DOHH2 (cell line): ENCODE data around the gene PF4V1.

Experiments used
- H3F3A ChIP-seq: fragments of 200-600 bp; sonication (generic), shearing (Covaris generic); 2 replicates; pipeline ENCODE4 v1.6.0; 2016; ENCODE audit warnings: antibody characterized with exemption, mild to moderate bottlenecking; ENCODE audit not compliant: control insufficient read depth, insufficient read depth
- H3K27ac ChIP-seq: fragments of 200-600 bp; sonication (generic); 2 replicates; pipeline ENCODE4 v1.5.1; 2014; ENCODE audit warnings: low read depth, mild to moderate bottlenecking, low read length, moderate library complexity
- H3K27me3 ChIP-seq: fragments of 200-600 bp; sonication (generic); 2 replicates; pipeline ENCODE4 v1.6.1; 2014; ENCODE audit warnings: mild to moderate bottlenecking, low read length, mixed read lengths; ENCODE audit not compliant: control insufficient read depth
- H3K36me3 ChIP-seq: fragments of 200-600 bp; sonication (generic); 2 replicates; pipeline ENCODE4 v1.6.1; 2014; ENCODE audit warnings: mild to moderate bottlenecking, low read length, moderate library complexity, mixed read lengths; ENCODE audit not compliant: control insufficient read depth
- H3K4me1 ChIP-seq: fragments of 200-600 bp; sonication (generic); 2 replicates; pipeline ENCODE4 v1.6.1; 2014; ENCODE audit warnings: mild to moderate bottlenecking, low read length, mixed read lengths; ENCODE audit not compliant: control insufficient read depth
- H3K4me2 ChIP-seq: fragments of 200-600 bp; sonication (generic); 2 replicates; pipeline ENCODE4 v1.6.0; 2014; ENCODE audit warnings: mild to moderate bottlenecking, low read length, moderate library complexity
- H3K4me3 ChIP-seq: fragments of 200-600 bp; sonication (generic); 2 replicates; pipeline ENCODE4 v1.5.1; 2014; ENCODE audit warnings: mild to moderate bottlenecking, low read length, mixed read lengths
- H3K79me2 ChIP-seq: fragments of 200-600 bp; sonication (generic); 2 replicates; pipeline ENCODE4 v1.6.1; 2014; ENCODE audit warnings: mild to moderate bottlenecking, low read length, mixed read lengths; ENCODE audit not compliant: control insufficient read depth
- H3K9me2 ChIP-seq: fragments of 200-600 bp; sonication (generic); replicated peaks from 2 replicates; pipeline ENCODE4 v1.6.1; 2014; ENCODE audit warnings: mild to moderate bottlenecking, low read length, mixed read lengths; ENCODE audit not compliant: control insufficient read depth
- H3K9me3 ChIP-seq: fragments of 200-600 bp; sonication (generic); 2 replicates; pipeline ENCODE4 v1.6.1; 2014; ENCODE audit warnings: antibody characterized with exemption, low read length, mixed read lengths; ENCODE audit not compliant: control insufficient read depth, insufficient read depth
- H4K20me1 ChIP-seq: fragments of 200-600 bp; sonication (generic); 2 replicates; pipeline ENCODE4 v1.6.0; 2014; ENCODE audit warnings: low read depth, mild to moderate bottlenecking, antibody characterized with exemption, low read length, moderate library complexity; ENCODE audit not compliant: control insufficient read depth, insufficient read depth
- EZH2phosphoT487 ChIP-seq: fragments of 200-600 bp; sonication (generic); IDR thresholded peaks from 2 replicates; pipeline ENCODE4 v1.6.1; 2017; ENCODE audit warnings: borderline replicate concordance, mild to moderate bottlenecking, antibody characterized with exemption, low read length, moderate library complexity, mixed read lengths
- TF ChIP-seq, protein P1 (sequence below): fragments of 200-600 bp; sonication (generic); IDR thresholded peaks from one replicate; pipeline ENCODE4 v1.5.1; 2014; ENCODE audit warnings: antibody characterized with exemption, mild to moderate bottlenecking, low read depth, low read length; ENCODE audit not compliant: poor library complexity, severe bottlenecking

PF4V1 gene, protein sequence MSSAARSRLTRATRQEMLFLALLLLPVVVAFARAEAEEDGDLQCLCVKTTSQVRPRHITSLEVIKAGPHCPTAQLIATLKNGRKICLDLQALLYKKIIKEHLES

GRCh38 chr4:73853246-73853704 lies at the start of gene PF4V1:
TSS of gene PF4V1 (plus strand) at chr4:73853296. CDS start at chr4:73853363, 67 bp downstream.
- Histone ChIP-seq H3K9me3 (no peaks in the 10 kb centered on the region), H3K4me2 (no peak within 1 kb of the TSS), H3K36me3 (no peaks in the 10 kb centered on the region), H3K9me2 (no peaks in the 10 kb centered on the region), H3K4me1 (no peaks in the 10 kb centered on the region), H3K27me3 (no peaks in the 10 kb centered on the region), H3K79me2 (no peaks in the 10 kb centered on the region), H3K27ac (no peak within 1 kb of the TSS), H4K20me1 (no peaks in the 10 kb centered on the region), H3K4me3 (no peak within 1 kb of the TSS), H3F3A (no peaks in the 10 kb centered on the region)
- TF ChIP-seq, protein P1, sequence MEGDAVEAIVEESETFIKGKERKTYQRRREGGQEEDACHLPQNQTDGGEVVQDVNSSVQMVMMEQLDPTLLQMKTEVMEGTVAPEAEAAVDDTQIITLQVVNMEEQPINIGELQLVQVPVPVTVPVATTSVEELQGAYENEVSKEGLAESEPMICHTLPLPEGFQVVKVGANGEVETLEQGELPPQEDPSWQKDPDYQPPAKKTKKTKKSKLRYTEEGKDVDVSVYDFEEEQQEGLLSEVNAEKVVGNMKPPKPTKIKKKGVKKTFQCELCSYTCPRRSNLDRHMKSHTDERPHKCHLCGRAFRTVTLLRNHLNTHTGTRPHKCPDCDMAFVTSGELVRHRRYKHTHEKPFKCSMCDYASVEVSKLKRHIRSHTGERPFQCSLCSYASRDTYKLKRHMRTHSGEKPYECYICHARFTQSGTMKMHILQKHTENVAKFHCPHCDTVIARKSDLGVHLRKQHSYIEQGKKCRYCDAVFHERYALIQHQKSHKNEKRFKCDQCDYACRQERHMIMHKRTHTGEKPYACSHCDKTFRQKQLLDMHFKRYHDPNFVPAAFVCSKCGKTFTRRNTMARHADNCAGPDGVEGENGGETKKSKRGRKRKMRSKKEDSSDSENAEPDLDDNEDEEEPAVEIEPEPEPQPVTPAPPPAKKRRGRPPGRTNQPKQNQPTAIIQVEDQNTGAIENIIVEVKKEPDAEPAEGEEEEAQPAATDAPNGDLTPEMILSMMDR, result no peak
- TF ChIP-seq EZH2phosphoT487, result no peak

DNA sequence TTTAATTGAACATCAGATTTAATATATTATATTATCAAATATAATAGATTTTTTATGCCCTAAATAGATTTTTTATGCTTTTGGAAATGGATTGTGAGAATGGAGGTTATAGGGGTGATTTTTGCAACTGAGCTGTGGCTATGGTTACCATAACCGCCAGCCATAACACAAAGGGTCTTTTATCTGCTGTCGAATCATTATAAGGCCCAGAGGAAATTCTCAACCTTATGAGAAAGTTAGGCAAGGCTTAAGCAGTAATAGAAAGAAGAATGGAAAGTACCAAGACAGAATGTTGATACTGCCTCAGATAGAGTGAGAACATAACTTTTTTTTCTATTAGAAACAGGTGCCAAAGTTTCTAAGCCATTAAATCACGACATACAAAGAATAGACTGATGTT lies 42.9 kb upstream of the PF4V1 start:
- H3F3A ChIP-seq, result no peaks in the 10 kb centered on the region
- no peaks in the 10 kb centered on the region for H3K4me1 ChIP-seq
- H3K27me3 ChIP-seq, result no peaks in the 10 kb centered on the region
- H3K4me2 ChIP-seq, result no peak overlapping the region
- no peak overlapping the region for H3K4me3 ChIP-seq
- H3K79me2 ChIP-seq, result no peaks in the 10 kb centered on the region
- TF ChIP-seq EZH2phosphoT487, result no peak
- H3K27ac ChIP-seq, result no peak overlapping the region
- H3K36me3 ChIP-seq, result no peaks in the 10 kb centered on the region
- H4K20me1 ChIP-seq, result no peaks in the 10 kb centered on the region
- H3K9me3 ChIP-seq, result no peaks in the 10 kb centered on the region
- H3K9me2 ChIP-seq, result no peaks in the 10 kb centered on the region

GRCh38 chr4:73811841-73812240 lies 41.3 kb upstream of the PF4V1 start:
- Histone ChIP-seq H3K4me2 (no peak overlapping the region), H3K4me1 (no peaks in the 10 kb centered on the region), H3K36me3 (no peaks in the 10 kb centered on the region), H3K27ac (no peak overlapping the region), H3K79me2 (no peaks in the 10 kb centered on the region), H3K4me3 (no peak overlapping the region), H3K27me3 (no peaks in the 10 kb centered on the region), H3F3A (no peaks in the 10 kb centered on the region), H4K20me1 (no peaks in the 10 kb centered on the region), H3K9me3 (no peaks in the 10 kb centered on the region), H3K9me2 (no peaks in the 10 kb centered on the region)
- TF ChIP-seq, protein P1, result no peak
- TF ChIP-seq EZH2phosphoT487, result no peak

GRCh38 chr4:73814679-73815078 lies 38.4 kb upstream of the PF4V1 start:
- Histone ChIP-seq H3K36me3 (no peaks in the 10 kb centered on the region), H3K9me2 (no peaks in the 10 kb centered on the region), H3K9me3 (no peaks in the 10 kb centered on the region), H3F3A (no peaks in the 10 kb centered on the region), H3K4me1 (no peaks in the 10 kb centered on the region), H4K20me1 (no peaks in the 10 kb centered on the region), H3K4me3 (no peak overlapping the region), H3K27me3 (no peaks in the 10 kb centered on the region), H3K79me2 (no peaks in the 10 kb centered on the region), H3K4me2 (no peak overlapping the region), H3K27ac (no peak overlapping the region)
- TF ChIP-seq, protein P1, result no peak
- TF ChIP-seq EZH2phosphoT487, result no peak
